Smooth muscle cell (in vitro differentiated cells): ENCODE data around the gene BCAS4. TPM values are rescaled to one million over a fixed set of nuclear protein-coding genes. Genes with fewer than 3 reads are reported as not detected.
A peak's percentile ranks its signal among the peaks of the same experiment; 100 is the strongest.

ENCODE experiments used
- DNase-seq: peaks from one replicate; lab custom pipeline; 2025; ENCODE audit not compliant: unreplicated experiment; lab: John Stamatoyannopoulos, UW
- H2AFZ ChIP-seq: fragments of 200-600 bp; sonication (generic); 2 replicates; pipeline ENCODE4 v1.6.0; 2016; ENCODE audit warnings: antibody characterized with exemption, low read depth, mild to moderate bottlenecking
- H3F3A ChIP-seq: fragments of 200-600 bp; sonication (generic); 2 replicates; pipeline ENCODE4 v1.6.0; 2017; ENCODE audit warnings: antibody characterized with exemption, low read depth
- H3K27ac ChIP-seq: fragments of 200-600 bp; sonication (generic); 2 replicates; pipeline ENCODE4 v1.5.1; 2016; ENCODE audit warnings: low read depth, mild to moderate bottlenecking
- H3K27me3 ChIP-seq: fragments of 200-600 bp; sonication (generic); 2 replicates; pipeline ENCODE4 v1.6.1; 2016; ENCODE audit warnings: low read depth, mild to moderate bottlenecking
- H3K36me3 ChIP-seq: fragments of 200-600 bp; sonication (generic); 2 replicates; pipeline ENCODE4 v1.5.1; 2016; ENCODE audit warnings: low read depth
- H3K4me1 ChIP-seq: fragments of 200-600 bp; sonication (generic); 2 replicates; pipeline ENCODE4 v1.5.1; 2016; ENCODE audit warnings: low read depth
- H3K4me2 ChIP-seq: fragments of 200-600 bp; sonication (generic); 2 replicates; pipeline ENCODE4 v1.6.0; 2016; ENCODE audit warnings: mild to moderate bottlenecking
- H3K4me3 ChIP-seq: fragments of 200-600 bp; sonication (generic); 2 replicates; pipeline ENCODE4 v1.5.1; 2016; ENCODE audit warnings: mild to moderate bottlenecking
- H3K79me2 ChIP-seq: fragments of 200-600 bp; sonication (generic); 2 replicates; pipeline ENCODE4 v1.6.0; 2016; ENCODE audit warnings: low read depth, mild to moderate bottlenecking
- H3K9ac ChIP-seq: fragments of 200-600 bp; sonication (generic); 2 replicates; pipeline ENCODE4 v1.6.0; 2016; ENCODE audit warnings: low read depth
- H3K9me3 ChIP-seq: fragments of 200-600 bp; sonication (generic); replicated peaks from 2 replicates; pipeline ENCODE4 v1.5.1; 2016; ENCODE audit warnings: low read depth
- H4K20me1 ChIP-seq: fragments of 200-600 bp; sonication (generic); 2 replicates; pipeline ENCODE4 v1.6.0; 2016; ENCODE audit warnings: low read depth
- WGBS: methylation state at CpG from one replicate; pipeline ENCODE4 v1.1.7; 2016; ENCODE audit warnings: low lambda C conversion rate; 5-methylcytosine and 5-hydroxymethylcytosine counted together
- polyA plus RNA-seq: library from polyadenylated mRNA; unstranded; fragments of >200 nt; fragmentation: Nextera tagmentation; extraction: Ambion mirVana; gene quantifications from 2 replicates; pipeline ENCODE4 v1.2.1, GENCODE V29; 2016
- total RNA-seq: library from RNA; depleted of rRNA; stranded (reverse); fragments of >200 nt; gene quantifications from 2 replicates; pipeline ENCODE4 v1.2.3, GENCODE V29; 2014
- TF ChIP-seq, protein P1 (sequence below): fragments of 200-600 bp; sonication (generic); IDR thresholded peaks from 2 replicates; pipeline ENCODE4 v1.5.1; 2017; ENCODE audit warnings: borderline replicate concordance, mild to moderate bottlenecking, antibody characterized with exemption; ENCODE audit not compliant: insufficient read depth, poor library complexity, severe bottlenecking

Gene BCAS4, protein sequence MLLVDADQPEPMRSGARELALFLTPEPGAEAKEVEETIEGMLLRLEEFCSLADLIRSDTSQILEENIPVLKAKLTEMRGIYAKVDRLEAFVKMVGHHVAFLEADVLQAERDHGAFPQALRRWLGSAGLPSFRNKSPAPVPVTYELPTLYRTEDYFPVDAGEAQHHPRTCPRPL
- total RNA-seq (1.1 and 5.3 TPM in 2 replicates), polyA plus RNA-seq (13.1 and 14.1 TPM in 2 replicates)

GRCh38 chr20:50794846-50795634 is at the start of gene BCAS4:
Gene BCAS4 (plus strand): TSS chr20:50795061. CDS start chr20:50795084, 23 bp downstream.
- TF ChIP-seq, protein P1, sequence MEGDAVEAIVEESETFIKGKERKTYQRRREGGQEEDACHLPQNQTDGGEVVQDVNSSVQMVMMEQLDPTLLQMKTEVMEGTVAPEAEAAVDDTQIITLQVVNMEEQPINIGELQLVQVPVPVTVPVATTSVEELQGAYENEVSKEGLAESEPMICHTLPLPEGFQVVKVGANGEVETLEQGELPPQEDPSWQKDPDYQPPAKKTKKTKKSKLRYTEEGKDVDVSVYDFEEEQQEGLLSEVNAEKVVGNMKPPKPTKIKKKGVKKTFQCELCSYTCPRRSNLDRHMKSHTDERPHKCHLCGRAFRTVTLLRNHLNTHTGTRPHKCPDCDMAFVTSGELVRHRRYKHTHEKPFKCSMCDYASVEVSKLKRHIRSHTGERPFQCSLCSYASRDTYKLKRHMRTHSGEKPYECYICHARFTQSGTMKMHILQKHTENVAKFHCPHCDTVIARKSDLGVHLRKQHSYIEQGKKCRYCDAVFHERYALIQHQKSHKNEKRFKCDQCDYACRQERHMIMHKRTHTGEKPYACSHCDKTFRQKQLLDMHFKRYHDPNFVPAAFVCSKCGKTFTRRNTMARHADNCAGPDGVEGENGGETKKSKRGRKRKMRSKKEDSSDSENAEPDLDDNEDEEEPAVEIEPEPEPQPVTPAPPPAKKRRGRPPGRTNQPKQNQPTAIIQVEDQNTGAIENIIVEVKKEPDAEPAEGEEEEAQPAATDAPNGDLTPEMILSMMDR, result peak; percentile 67
- Histone ChIP-seq H4K20me1 (no peaks in the 10 kb centered on the region), H3K9ac (peak within 1 kb of the TSS; percentile 11), H3K4me3 (peak within 1 kb of the TSS; percentile 85), H3K9me3 (no peaks in the 10 kb centered on the region), H2AFZ (peak within 1 kb of the TSS; percentile 98), H3K27me3 (no peaks in the 10 kb centered on the region), H3K36me3 (no peaks in the 10 kb centered on the region), H3K27ac (no peak within 1 kb of the TSS), H3K79me2 (no peaks in the 10 kb centered on the region), H3F3A (peaks cover 7% of the 10 kb centered on the region), H3K4me2 (peak within 1 kb of the TSS; percentile 99), H3K4me1 (peaks cover 21% of the 10 kb centered on the region)
- WGBS, result 1% methylated on average over 67 of the region's 92 CpGs
- DNase-seq, result peak; percentile 49

DNA sequence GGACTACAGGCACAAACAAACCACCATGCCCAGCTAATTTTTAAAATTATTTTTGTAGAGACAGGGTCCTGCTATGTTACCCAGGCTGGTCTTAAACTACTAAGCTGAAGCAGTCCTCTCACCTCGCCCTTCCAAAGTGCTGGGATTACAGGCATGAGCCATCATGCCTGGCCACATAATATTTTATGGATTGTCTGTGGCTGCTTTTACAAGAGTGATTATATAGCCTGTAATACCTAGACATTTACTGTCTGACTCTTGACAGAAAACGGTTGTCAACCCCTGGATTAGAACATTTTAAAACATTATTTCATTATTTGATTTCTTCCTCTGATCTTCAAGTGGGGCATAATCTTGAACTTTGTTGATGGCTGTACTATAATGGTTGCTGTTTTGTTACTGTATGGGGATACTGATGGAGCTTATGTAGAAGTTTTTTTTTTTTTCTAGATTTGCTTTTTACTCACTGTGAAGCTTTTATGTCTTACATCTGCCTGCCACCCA is 49.2 kb upstream of the BCAS4 start:
- no peak for DNase-seq
- Histone ChIP-seq H2AFZ (no peak overlapping the region), H3K4me1 (peaks cover 23% of the 10 kb centered on the region), H3K4me3 (no peak overlapping the region), H3K9ac (no peak overlapping the region), H3K27me3 (no peaks in the 10 kb centered on the region), H3K9me3 (no peaks in the 10 kb centered on the region), H3K79me2 (no peaks in the 10 kb centered on the region), H3K4me2 (peak overlapping the region; percentile 59), H4K20me1 (peaks cover 3% of the 10 kb centered on the region), H3K36me3 (no peaks in the 10 kb centered on the region), H3K27ac (peak overlapping the region; percentile 28), H3F3A (peaks cover 28% of the 10 kb centered on the region)
- TF ChIP-seq, protein P1, result no peak
- WGBS, result 8% methylated on average over 2 of the region's 2 CpGs

DNA sequence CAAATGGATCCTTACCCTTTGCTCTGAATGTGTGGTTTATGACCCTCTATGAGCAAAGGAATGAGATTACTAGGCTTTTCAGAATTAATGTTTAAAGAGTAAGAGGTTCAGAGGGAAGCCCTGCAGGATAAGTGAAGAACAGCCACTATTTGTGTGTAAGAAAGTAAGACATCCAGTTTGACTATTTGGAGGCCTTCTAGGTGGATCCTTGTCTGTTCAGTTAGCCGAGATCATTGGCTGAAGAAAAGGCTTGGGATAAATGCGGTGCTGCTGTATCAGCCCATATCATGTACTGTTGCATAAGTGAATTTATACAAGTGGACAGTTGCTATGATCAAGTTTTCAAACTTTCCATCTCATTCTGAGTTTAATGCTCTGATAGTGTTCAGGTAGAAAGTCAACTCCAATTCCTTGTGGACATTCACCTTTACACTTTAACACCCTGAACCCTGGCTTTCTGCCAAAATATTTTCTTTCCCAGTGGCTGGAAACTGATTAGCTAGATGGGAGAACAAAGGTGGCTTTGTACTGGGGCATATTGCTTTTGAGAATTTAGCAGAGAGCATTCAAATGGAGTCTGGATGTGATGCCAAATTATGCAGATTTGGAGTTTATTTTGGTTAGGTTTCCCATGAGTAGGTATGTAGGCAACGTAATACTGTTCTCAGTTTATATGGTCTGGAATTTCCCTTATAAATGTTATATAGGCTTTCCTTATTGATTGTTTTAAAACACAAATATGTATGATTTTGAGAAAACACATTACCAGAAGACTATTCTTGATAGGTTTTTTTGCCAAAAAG is 48.5 kb upstream of the BCAS4 start:
- Histone ChIP-seq H3K79me2 (no peaks in the 10 kb centered on the region), H3K9ac (no peak overlapping the region), H3K36me3 (no peaks in the 10 kb centered on the region), H3K4me3 (no peak overlapping the region), H3F3A (peaks cover 28% of the 10 kb centered on the region), H3K27ac (peak overlapping the region; percentile 28), H3K27me3 (no peaks in the 10 kb centered on the region), H2AFZ (no peak overlapping the region), H3K4me1 (peaks cover 23% of the 10 kb centered on the region), H4K20me1 (peaks cover 3% of the 10 kb centered on the region), H3K9me3 (no peaks in the 10 kb centered on the region), H3K4me2 (peak overlapping the region; percentile 59)
- DNase-seq, result no peak
- TF ChIP-seq, protein P1, result no peak
- WGBS, result 23% methylated on average over 3 of the region's 3 CpGs
